H1 (cell line): ENCODE results near the gene MKLN1. TPM values are rescaled to one million over a fixed set of nuclear protein-coding genes. Genes with fewer than 3 reads are reported as not detected.

Experiments used
- CTCF ChIA-PET: fragments of 300-600 bp; sonication (Branson Sonifier 250); formaldehyde crosslinking; loops from one replicate; lab custom pipeline; 2021; ENCODE audit not compliant: partially characterized antibody; lab: Charles Lee
- POLR2A ChIA-PET: fragments of 300-600 bp; sonication (Branson Sonifier 250); formaldehyde crosslinking; loops from one replicate; lab custom pipeline; 2021; ENCODE audit warnings: inconsistent platforms; ENCODE audit not compliant: partially characterized antibody; lab: Charles Lee
- DNase-seq, 2 experiments: peaks; one replicate each; pipeline versions ENCODE4 v3.0.0 to v3.0.0-alpha.2; 2010 to 2022; ENCODE audit warnings: low spot score in 2 of 2, low read depth in 1 of 2, mixed read lengths in 1 of 2
- FAIRE-seq: peaks from 2 replicates; lab custom pipeline; 2011; peaks lifted over from hg19 to GRCh38; lab: Jason Lieb, UNC
- H2AFZ ChIP-seq: 2 replicates; pipeline ENCODE4 v1.8.1; 2012; ENCODE audit warnings: low read length, inconsistent platforms
- H2AK5ac ChIP-seq: 2 replicates; pipeline ENCODE4 v1.6.1; 2013; ENCODE audit warnings: low read depth, low read length
- H2BK120ac ChIP-seq: replicated peaks from 2 replicates; pipeline ENCODE3; 2013; ENCODE audit warnings: low read depth, low read length, inconsistent platforms
- H2BK12ac ChIP-seq: 2 replicates; pipeline ENCODE4 v1.6.1; 2013; ENCODE audit warnings: low read depth, low read length
- H2BK15ac ChIP-seq: 2 replicates; pipeline ENCODE4 v1.6.1; 2013; ENCODE audit warnings: low read length
- H2BK20ac ChIP-seq: 2 replicates; pipeline ENCODE4 v1.6.1; 2013; ENCODE audit warnings: low read length
- H2BK5ac ChIP-seq: 2 replicates; pipeline ENCODE4 v1.6.1; 2013; ENCODE audit warnings: low read depth, low read length
- H3K14ac ChIP-seq: 2 replicates; pipeline ENCODE4 v1.6.1; 2013; ENCODE audit warnings: inconsistent platforms; ENCODE audit not compliant: insufficient read length
- H3K18ac ChIP-seq: 2 replicates; pipeline ENCODE4 v1.6.1; 2013; ENCODE audit warnings: low read length; ENCODE audit errors: extremely low read depth
- H3K23ac ChIP-seq: 2 replicates; pipeline ENCODE4 v1.6.1; 2013; ENCODE audit warnings: inconsistent platforms; ENCODE audit not compliant: insufficient read length
- H3K23me2 ChIP-seq: 2 replicates; pipeline ENCODE4 v1.6.1; 2013; ENCODE audit warnings: low read depth, low read length
- H3K27ac ChIP-seq: 2 replicates; pipeline ENCODE4 v1.6.1; 2011; ENCODE audit warnings: low read depth, low read length, inconsistent platforms
- H3K27me3 ChIP-seq, 4 experiments: replicated peaks in 1 of 4; 1 replicate in 1 of 4; 2 replicates in 3 of 4; pipeline versions ENCODE4 v1.6.1 to v1.8.1; 2011 to 2013; ENCODE audit warnings: low read length in 3 of 4, mild to moderate bottlenecking in 3 of 4, inconsistent platforms in 2 of 4, mixed read lengths in 2 of 4, moderate library complexity in 1 of 4; ENCODE audit not compliant: control insufficient read depth in 3 of 4, insufficient read depth in 3 of 4; ENCODE audit errors: extremely low read depth in 1 of 4
- H3K36me3 ChIP-seq, 4 experiments: 2 replicates each; pipeline versions ENCODE4 v1.6.1 to v1.8.1; 2011 to 2013; ENCODE audit warnings: mild to moderate bottlenecking in 4 of 4, low read length in 3 of 4, moderate library complexity in 2 of 4, control low read depth in 1 of 4, inconsistent platforms in 1 of 4; ENCODE audit not compliant: insufficient read depth in 4 of 4, control insufficient read depth in 2 of 4
- H3K4ac ChIP-seq: replicated peaks from 2 replicates; pipeline ENCODE3; 2013; ENCODE audit warnings: low read length, low read depth, mixed read lengths, inconsistent platforms; ENCODE audit not compliant: insufficient read length
- H3K4me1 ChIP-seq, 4 experiments: replicated peaks in 1 of 4; 1 replicate in 1 of 4; 2 replicates in 3 of 4; pipeline versions ENCODE4 v1.6.1 to v1.8.1; 2011 to 2013; ENCODE audit warnings: low read length in 3 of 4, inconsistent platforms in 2 of 4, mixed read lengths in 1 of 4; ENCODE audit not compliant: insufficient read depth in 4 of 4, control insufficient read depth in 3 of 4
- H3K4me2 ChIP-seq, 2 experiments: 2 replicates each; pipeline versions ENCODE4 v1.6.1 to v1.8.1; 2011 to 2013; ENCODE audit warnings: low read depth in 2 of 2, low read length in 2 of 2, control low read depth in 1 of 2, inconsistent platforms in 1 of 2, mild to moderate bottlenecking in 1 of 2; ENCODE audit not compliant: insufficient read depth in 1 of 2
- H3K4me3 ChIP-seq, 4 experiments: fragments of 200-600, 300-600 bp in 1 of 4; sonication (generic), shearing (Covaris generic), sonication (Bioruptor Twin) in 1 of 4; 2 replicates each; pipeline versions ENCODE4 v1.5.1 to v1.8.1; 2011 to 2016; ENCODE audit warnings: low read length in 4 of 4, low read depth in 3 of 4, control low read depth in 2 of 4, inconsistent platforms in 2 of 4, mild to moderate bottlenecking in 2 of 4, mixed read lengths in 1 of 4, moderate library complexity in 1 of 4; ENCODE audit not compliant: insufficient read depth in 2 of 4; ENCODE audit errors: extremely low read depth in 1 of 4
- H3K56ac ChIP-seq: replicated peaks from 2 replicates; pipeline ENCODE3; 2013; ENCODE audit warnings: low read depth, mild to moderate bottlenecking, mixed read lengths, low read length, inconsistent platforms; ENCODE audit not compliant: insufficient read length
- H3K79me1 ChIP-seq: 2 replicates; pipeline ENCODE4 v1.6.1; 2013; ENCODE audit warnings: low read depth, low read length, control low read depth
- H3K79me2 ChIP-seq, 2 experiments: 2 replicates each; pipeline versions ENCODE4 v1.6.1 to v1.8.1; 2012 to 2013; ENCODE audit warnings: low read length in 2 of 2, mild to moderate bottlenecking in 2 of 2, inconsistent platforms in 1 of 2; ENCODE audit not compliant: insufficient read depth in 2 of 2, control insufficient read depth in 1 of 2
- H3K9ac ChIP-seq, 4 experiments: replicated peaks in 1 of 4; 1 replicate in 1 of 4; 2 replicates in 3 of 4; pipeline versions ENCODE4 v1.6.1 to v1.8.1; 2011 to 2013; ENCODE audit warnings: low read depth in 3 of 4, low read length in 3 of 4, control low read depth in 2 of 4, mild to moderate bottlenecking in 2 of 4, moderate library complexity in 2 of 4, inconsistent platforms in 1 of 4; ENCODE audit errors: extremely low read depth in 1 of 4
- H3K9me3 ChIP-seq, 2 experiments: 2 replicates each; pipeline versions ENCODE4 v1.6.1 to v1.8.1; 2012 to 2013; ENCODE audit warnings: mild to moderate bottlenecking in 2 of 2, moderate library complexity in 2 of 2, control low read depth in 1 of 2, inconsistent platforms in 1 of 2, low read depth in 1 of 2, low read length in 1 of 2, mixed read lengths in 1 of 2; ENCODE audit not compliant: insufficient read depth in 2 of 2
- H4K20me1 ChIP-seq, 2 experiments: replicated peaks in 1 of 2; 2 replicates each; pipeline versions ENCODE3 to v1.8.1; 2011 to 2013; ENCODE audit warnings: inconsistent platforms in 2 of 2, low read length in 2 of 2, mild to moderate bottlenecking in 1 of 2; ENCODE audit not compliant: insufficient read depth in 2 of 2, control insufficient read depth in 1 of 2
- H4K5ac ChIP-seq: 2 replicates; pipeline ENCODE4 v1.6.1; 2013; ENCODE audit warnings: low read length, low read depth, mixed read lengths, inconsistent platforms; ENCODE audit not compliant: insufficient read length
- H4K8ac ChIP-seq: 2 replicates; pipeline ENCODE4 v1.8.0; 2013; ENCODE audit warnings: mild to moderate bottlenecking, moderate library complexity, low read length, inconsistent platforms; ENCODE audit not compliant: insufficient read depth; ENCODE audit errors: extremely low read depth
- H4K91ac ChIP-seq: replicated peaks from 2 replicates; pipeline ENCODE3; 2013; ENCODE audit warnings: low read length, mixed read lengths, inconsistent platforms; ENCODE audit not compliant: insufficient read length
- KDM1A ChIP-seq: fragments of 200-600, 300-600 bp; sonication (generic); IDR thresholded peaks from 2 replicates; pipeline ENCODE4 v1.7.1; 2016; ENCODE audit warnings: mild to moderate bottlenecking, low read length, borderline replicate concordance
- POU5F1 ChIP-seq: IDR thresholded peaks from 2 replicates; pipeline ENCODE4 v1.6.1; 2011; ENCODE audit warnings: low read depth, mild to moderate bottlenecking, low read length, moderate library complexity
- RXRA ChIP-seq: IDR thresholded peaks from 2 replicates; pipeline ENCODE4 v1.6.1; 2011; ENCODE audit warnings: low read depth, mild to moderate bottlenecking, low read length, moderate library complexity; ENCODE audit not compliant: insufficient read depth
- WGBS, 2 experiments: shearing (Covaris generic) in 1 of 2; methylation state at CpG; one replicate each; pipeline versions ENCODE4 v1.1.6 to v1.1.7; 2013 to 2015; ENCODE audit warnings: low lambda C conversion rate in 2 of 2, mixed read lengths in 2 of 2, inconsistent platforms in 1 of 2, low coverage in 1 of 2, missing lambda C conversion rate in 1 of 2; ENCODE audit not compliant: insufficient replicate concordance in 2 of 2, insufficient coverage in 1 of 2, insufficient read length in 1 of 2; ENCODE audit errors: extremely low coverage in 1 of 2, missing lambda C conversion rate in 1 of 2; 5-methylcytosine and 5-hydroxymethylcytosine counted together
- polyA plus RNA-seq, 7 experiments: library from polyadenylated mRNA; depleted of rRNA in 3 of 7; stranded (reverse) in 5 of 7; unstranded in 2 of 7; fragments of >200 nt in 5 of 7; fragments of 200-250 nt in 2 of 7; gene quantifications; 1 replicate in 5 of 7; 2 replicates in 1 of 7; 4 replicates in 1 of 7; pipeline versions ENCODE4 v1.2.1 to v1.2.3, GENCODE V29; 2011 to 2013; ENCODE audit warnings: missing spikeins in 2 of 7, mixed read lengths in 2 of 7
- total RNA-seq: library from RNA; stranded (reverse); fragmentation: NEBNext Ultra II Directional; extraction: Animal tissue kit (Norgen Biotek cat#: 25700); gene quantifications from 2 replicates; pipeline ENCODE4 v1.2.1, GENCODE V29; 2021
- TF ChIP-seq, protein P1 (sequence below): IDR thresholded peaks from 2 replicates; pipeline ENCODE4 v1.6.1; 2011; ENCODE audit warnings: low read length, improper control_type of control experiment

MKLN1 gene
- total and polyA plus RNA-seq, 2 of the 8 experiments (the other 6 are each of a cell fraction or from before 2014, with no cell fraction given) = 22.3 to 50.9 TPM

DNA sequence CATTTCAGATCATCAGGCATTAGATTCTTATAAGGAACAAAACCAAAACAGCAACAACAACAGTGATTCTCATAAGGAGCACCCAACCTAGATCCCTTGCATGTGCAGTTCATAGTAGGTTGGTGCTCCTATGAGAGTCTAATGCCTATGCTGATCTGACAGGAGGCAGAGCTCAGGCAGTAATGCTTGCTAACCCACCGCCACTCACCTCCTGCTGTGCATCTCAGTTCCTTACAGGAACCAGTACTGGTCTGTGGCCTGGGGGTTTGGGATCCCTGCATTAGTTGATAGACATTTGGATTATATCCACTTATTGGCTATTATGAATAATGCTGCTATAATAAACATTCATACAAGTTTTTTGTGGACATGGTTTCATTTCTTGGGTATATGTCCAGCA is 14.0 kb downstream of the MKLN1 start:
- no peak for TF ChIP-seq KDM1A
- no peak for TF ChIP-seq POU5F1
- TF ChIP-seq, protein P1, sequence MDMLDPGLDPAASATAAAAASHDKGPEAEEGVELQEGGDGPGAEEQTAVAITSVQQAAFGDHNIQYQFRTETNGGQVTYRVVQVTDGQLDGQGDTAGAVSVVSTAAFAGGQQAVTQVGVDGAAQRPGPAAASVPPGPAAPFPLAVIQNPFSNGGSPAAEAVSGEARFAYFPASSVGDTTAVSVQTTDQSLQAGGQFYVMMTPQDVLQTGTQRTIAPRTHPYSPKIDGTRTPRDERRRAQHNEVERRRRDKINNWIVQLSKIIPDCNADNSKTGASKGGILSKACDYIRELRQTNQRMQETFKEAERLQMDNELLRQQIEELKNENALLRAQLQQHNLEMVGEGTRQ = no peak
- no peak for TF ChIP-seq RXRA
- TF ChIP-seq, all 59 proteins: peak for 0
- 47% methylated on average over 1 of the region's 1 CpG; no CpG with 5 or more reads in 1 of the 2 experiments for WGBS, 2 experiments
- POLR2A ChIA-PET = interaction anchor here (1.2 kb wide), 1 partner anchor 13 kb away, joined by 3 read pairs; no protein-coding TSS in a partner anchor

More for the DNA sequence above, 14.0 kb downstream of the MKLN1 start:
- Histone ChIP-seq H3K4me3 (no peak overlapping the region), H4K8ac (no peak overlapping the region), H3K18ac (no peak overlapping the region), H3K9me3 (peaks cover under 1 to 3% of the 10 kb centered on the region in 2 experiments), H3K23me2 (no peaks in the 10 kb centered on the region), H4K5ac (no peak overlapping the region), H2BK20ac (no peak overlapping the region), H3K79me2 (peaks cover 20 to 96% of the 10 kb centered on the region in 2 experiments), H2BK5ac (no peak overlapping the region), H3K79me1 (no peaks in the 10 kb centered on the region; the same call in 1 of the 2 replicates), H3K4ac (no peak overlapping the region), H3K9ac (no peak overlapping the region), H3K14ac (no peak overlapping the region), H2BK120ac (no peak overlapping the region), H2AK5ac (no peak overlapping the region), H3K23ac (no peak overlapping the region), H2AFZ (no peak overlapping the region), H3K27me3 (no peaks in the 10 kb centered on the region), H3K4me2 (no peak overlapping the region), H3K56ac (no peak overlapping the region), H2BK15ac (no peak overlapping the region), H4K91ac (no peak overlapping the region), H3K36me3 (no peaks in the 10 kb centered on the region), H4K20me1 (peaks cover 2 to 6% of the 10 kb centered on the region in 2 experiments), H3K27ac (no peak overlapping the region), H2BK12ac (no peak overlapping the region), H3K4me1 (peaks cover 0 to 5% (median 2%) of the 10 kb centered on the region in 4 experiments; a peak in 3 of 7 replicates)
- FAIRE-seq (peak; percentile 39), DNase-seq (peak in 1 of 2 experiments; percentile 60)
- CTCF ChIA-PET = no interaction called here
